Midbrain (tissue), 1 donor: Measurements from ENCODE around the gene SEMA4D.
"Not testable (repeated sequence)": the region's sequence is repeated elsewhere in the genome, so short reads cannot be mapped to it uniquely, and the experiment has no call there.

ENCODE experiments used
- DNase-seq: peaks from one replicate; lab custom pipeline; 2025; lab: John Stamatoyannopoulos, UW

SEMA4D gene

GRCh38 chr9:89482901-89483361 lies 15.0 kb downstream of the SEMA4D start:
- DNase-seq, result peak; percentile 29

GRCh38 chr9:89482056-89482851 lies 15.7 kb downstream of the SEMA4D start:
- peak; percentile 72 for DNase-seq

GRCh38 chr9:89481538-89481915 lies 16.4 kb downstream of the SEMA4D start:
- no peak for DNase-seq

GRCh38 chr9:89480825-89481537 lies 16.9 kb downstream of the SEMA4D start:
- no peak for DNase-seq

DNA sequence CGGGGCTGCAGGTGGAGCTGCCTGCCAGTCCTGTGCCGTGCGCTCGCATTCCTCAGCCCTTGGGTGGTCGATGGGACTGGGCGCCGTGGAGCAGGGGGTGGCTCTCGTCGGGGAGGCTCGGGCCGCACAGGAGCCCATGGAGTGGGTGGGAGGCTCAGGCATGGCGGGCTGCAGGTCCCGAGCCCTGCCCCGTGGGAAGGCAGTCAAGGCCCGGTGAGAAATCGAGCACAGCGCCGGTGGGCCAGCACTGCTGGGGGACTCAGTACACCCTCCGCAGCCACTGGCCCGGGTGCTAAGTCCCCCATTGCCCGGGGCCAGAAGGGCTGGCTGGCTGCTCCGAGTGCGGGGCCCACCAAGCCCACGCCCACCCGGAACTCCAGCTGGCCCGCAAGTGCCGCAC lies 17.5 kb downstream of the SEMA4D start:
- not testable (repeated sequence) for DNase-seq

DNA sequence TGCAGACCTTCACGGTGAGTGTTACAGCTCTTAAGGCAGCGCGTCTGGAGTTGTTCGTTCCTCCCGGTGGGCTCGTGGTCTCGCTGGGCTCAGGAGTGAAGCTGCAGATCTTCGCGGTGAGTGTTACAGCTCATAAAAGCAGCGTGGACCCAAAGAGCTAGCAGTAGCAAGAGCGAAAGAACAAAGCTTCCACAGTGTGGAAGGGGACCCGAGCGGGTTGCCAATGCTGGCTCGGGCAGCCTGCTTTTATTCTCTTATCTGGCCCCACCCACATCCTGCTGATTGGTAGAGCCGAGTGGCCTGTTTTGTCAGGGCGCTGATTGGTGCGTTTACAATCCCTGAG lies 18.3 kb downstream of the SEMA4D start:
- DNase-seq, result peak; percentile 22

GRCh38 chr9:89478821-89479668 lies 18.9 kb downstream of the SEMA4D start:
- DNase-seq, result no peak

- no peak for DNase-seq
Observed at GRCh38 chr9:89477811-89478630, 19.9 kb downstream of the SEMA4D start.

- DNase-seq, result no peak
Observed at GRCh38 chr9:89477384-89477783, 20.5 kb downstream of the SEMA4D start.

GRCh38 chr9:89476546-89476945 lies 21.4 kb downstream of the SEMA4D start:
- no peak for DNase-seq

GRCh38 chr9:89475891-89476440 lies 21.9 kb downstream of the SEMA4D start:
- no peak for DNase-seq

GRCh38 chr9:89474939-89475338 lies 23.0 kb downstream of the SEMA4D start:
- DNase-seq, result no peak

DNA sequence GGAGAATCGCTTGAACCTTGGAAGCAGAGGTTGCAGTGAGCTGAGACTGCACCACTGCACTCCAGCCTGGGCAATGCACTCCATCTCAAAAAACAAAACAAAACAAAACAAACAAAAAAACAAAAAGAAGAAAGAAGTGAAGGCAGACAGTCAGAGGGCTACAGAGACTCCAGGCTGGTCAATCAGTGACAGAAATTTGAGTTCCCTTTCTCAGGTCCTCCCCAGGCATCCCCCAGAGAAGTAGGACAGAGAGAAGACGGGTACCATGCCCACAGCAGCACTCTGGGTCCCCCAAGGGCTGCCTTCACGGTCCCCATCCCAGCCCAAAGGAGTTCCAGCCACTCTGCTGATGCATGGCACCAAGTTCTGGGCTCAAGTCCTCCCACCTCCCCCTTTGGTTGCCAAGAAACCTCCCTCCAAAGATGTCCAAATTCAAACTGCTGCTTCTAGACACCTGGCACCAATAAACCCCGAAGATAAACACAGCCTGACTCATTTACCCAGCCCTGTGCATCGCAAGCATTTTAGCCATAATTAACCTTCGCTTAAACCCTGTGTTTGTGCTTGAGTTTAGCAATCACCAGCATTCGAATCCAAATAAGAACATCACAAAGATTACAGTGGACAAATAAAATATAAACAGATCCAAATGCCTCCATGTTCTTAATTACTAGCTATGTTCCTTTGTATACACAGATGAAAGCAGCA lies 24.0 kb downstream of the SEMA4D start:
- DNase-seq, result no peak

GRCh38 chr9:89471796-89472320 lies 26.1 kb downstream of the SEMA4D start:
- DNase-seq, result not testable (repeated sequence)

- DNase-seq, result no peak
Observed at GRCh38 chr9:89471390-89471789, 26.5 kb downstream of the SEMA4D start.

DNA sequence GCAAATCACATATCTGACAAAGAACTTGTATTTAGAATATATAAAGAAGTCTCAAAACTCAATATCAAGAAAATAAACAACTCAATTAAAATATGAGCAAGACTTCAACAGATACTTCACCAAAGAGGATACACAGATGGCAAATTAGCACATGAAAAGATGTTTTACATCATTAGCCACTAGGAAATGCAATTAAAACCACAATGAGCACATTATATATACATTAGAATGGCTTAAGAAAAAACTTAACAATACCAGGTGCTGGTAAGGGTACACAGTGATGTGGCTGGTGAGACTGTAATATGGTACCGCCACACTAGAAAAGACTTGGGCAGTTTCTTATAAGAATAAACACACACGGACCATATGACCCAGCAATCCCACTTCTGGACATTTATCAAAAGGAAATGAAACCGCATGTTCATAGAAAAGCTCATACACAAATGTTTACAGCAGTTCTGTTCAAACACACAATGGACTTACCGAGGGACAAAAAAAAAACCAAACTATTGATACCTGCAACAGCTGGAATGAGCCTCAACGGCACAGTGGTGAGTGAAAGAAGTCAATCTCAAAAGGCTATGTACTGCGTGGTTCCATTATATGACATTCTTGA lies 27.6 kb downstream of the SEMA4D start:
- DNase-seq, result no peak

GRCh38 chr9:89469003-89469402 lies 28.9 kb downstream of the SEMA4D start:
- DNase-seq, result no peak

DNA sequence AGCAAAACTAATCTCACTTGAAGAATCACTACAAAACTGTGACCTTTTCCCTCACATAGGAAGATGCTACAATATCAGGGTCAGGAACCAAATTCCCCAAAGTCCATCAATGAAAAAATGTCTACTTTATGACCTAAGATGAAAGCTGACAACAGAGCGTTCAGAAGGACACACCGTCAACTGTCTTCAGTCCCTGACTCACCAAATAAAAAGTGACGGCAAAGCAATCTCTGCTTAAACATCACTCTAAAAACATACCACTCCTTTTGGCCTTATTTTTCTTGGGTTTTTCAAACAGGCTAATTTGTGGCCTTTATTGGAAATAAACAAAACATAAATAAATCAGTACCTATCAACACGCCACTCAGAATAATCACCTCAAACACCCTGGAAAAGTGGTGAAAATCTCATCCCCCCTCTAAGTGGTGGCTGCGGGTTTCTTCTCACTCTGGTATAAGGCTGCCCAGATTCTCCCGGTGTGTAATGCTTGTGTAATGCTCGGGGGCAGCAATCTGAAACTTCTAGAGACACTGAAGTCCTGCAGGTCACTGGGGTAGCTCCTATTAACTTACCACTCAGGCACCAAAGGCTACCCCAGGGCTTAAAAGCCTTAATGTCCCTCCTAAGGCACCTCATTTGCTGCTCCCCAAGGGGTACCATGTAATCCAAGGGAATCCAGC lies 29.5 kb downstream of the SEMA4D start:
- no peak for DNase-seq

GRCh38 chr9:89467278-89467625 lies 30.7 kb downstream of the SEMA4D start:
- no peak for DNase-seq
